CD4-positive, alpha-beta T cell treated with Interleukin-10 for 1 hour (primary cell): ENCODE measurements around the gene HNRNPM.
"Not testable (repeated sequence)": the region's sequence is repeated elsewhere in the genome, so short reads cannot be mapped to it uniquely, and the experiment has no call there.

Source experiments
- DNase-seq: peaks from one replicate; pipeline ENCODE4 v3.0.0-alpha.2; 2020

HNRNPM gene

DNA sequence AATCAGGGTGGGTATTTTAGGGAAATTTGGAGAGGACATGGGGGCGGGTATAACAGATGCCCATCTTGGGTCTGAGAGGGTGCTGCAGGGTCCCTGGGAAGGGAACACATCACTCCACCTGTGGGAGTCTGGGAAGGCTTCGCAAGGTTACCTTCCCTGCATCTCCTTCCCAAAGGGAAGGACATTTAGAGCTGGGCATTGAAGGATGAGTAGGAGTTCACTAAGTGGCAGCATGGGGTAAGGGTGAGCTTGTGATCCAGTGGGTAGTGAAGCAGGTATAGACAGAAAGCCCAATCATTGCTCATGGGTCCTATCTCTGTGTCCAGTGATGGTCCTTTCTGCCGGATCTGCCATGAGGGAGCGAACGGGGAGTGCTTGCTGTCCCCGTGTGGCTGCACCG lies 18.5 kb upstream of the HNRNPM start:
- no peak for DNase-seq

DNA sequence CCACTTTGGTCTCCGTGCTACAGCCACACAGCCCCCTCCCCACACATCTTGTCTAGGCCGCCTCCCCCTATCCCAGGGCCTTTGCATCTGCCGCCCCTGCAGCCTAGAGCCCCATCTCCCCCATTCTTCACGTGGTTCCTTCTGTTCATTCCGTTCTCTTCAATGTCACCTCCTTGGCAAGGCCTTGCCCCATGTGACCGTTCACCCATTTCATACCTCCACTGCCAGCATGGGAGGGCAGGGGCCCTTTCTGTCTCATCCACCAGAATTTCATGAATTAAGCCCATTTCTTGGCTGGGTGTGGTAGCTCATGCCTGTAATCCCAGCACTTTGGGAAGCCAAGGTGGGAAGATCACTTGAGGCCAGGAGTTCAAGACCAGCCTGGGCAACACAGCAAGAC lies 15.7 kb upstream of the HNRNPM start:
- DNase-seq = no peak

DNA sequence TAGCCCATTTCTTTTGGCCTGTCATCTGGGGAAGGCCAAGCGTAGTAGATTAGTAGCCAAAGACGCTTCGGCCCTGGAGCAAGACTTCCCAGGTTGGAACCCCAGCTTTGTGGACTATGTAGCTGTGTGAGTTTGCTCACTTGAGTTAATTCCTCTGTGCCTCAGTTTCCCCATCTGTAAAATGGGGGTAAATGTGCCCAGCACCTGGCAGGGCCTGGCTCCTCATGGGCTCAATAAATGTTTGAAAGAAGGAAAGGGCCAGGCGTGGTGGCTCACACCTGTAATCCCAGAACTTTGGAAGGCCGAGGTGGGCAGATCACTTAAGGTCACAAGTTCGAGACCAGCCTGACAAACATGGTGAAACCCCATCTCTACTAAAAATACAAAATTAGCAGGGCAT lies 14.9 kb upstream of the HNRNPM start:
- DNase-seq = no peak

DNA sequence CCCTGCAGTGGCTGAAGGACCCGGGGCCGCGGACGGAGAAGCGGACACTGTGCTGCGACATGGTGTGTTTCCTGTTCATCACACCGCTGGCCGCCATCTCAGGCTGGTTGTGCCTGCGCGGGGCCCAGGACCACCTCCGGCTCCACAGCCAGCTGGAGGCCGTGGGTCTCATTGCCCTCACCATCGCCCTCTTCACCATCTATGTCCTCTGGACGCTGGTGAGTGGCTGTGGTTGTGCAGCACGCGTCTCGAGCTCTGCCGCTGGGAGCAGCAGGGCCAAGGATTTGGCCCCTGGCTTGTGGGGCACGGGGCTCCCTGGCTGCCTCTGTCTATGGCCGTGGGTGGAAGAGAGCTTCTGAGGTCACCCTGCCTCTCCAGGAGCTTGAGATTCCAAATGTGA lies 14.1 kb upstream of the HNRNPM start:
- DNase-seq = no peak

DNA sequence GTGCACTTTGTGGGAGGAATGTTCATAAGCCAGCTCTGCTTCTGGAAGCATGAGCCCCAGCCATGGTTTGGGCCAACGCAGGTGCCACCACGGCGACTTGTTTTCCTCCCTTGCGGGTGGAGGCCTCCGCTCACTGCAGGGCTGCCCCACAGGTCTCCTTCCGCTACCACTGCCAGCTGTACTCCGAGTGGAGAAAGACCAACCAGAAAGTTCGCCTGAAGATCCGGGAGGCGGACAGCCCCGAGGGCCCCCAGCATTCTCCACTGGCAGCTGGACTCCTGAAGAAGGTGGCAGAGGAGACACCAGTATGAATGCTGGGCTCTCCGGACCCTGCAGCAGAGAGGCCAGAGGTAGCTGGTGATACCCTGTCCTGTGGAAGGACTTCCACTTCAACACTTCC lies 6.5 kb upstream of the HNRNPM start:
- no peak for DNase-seq

DNA sequence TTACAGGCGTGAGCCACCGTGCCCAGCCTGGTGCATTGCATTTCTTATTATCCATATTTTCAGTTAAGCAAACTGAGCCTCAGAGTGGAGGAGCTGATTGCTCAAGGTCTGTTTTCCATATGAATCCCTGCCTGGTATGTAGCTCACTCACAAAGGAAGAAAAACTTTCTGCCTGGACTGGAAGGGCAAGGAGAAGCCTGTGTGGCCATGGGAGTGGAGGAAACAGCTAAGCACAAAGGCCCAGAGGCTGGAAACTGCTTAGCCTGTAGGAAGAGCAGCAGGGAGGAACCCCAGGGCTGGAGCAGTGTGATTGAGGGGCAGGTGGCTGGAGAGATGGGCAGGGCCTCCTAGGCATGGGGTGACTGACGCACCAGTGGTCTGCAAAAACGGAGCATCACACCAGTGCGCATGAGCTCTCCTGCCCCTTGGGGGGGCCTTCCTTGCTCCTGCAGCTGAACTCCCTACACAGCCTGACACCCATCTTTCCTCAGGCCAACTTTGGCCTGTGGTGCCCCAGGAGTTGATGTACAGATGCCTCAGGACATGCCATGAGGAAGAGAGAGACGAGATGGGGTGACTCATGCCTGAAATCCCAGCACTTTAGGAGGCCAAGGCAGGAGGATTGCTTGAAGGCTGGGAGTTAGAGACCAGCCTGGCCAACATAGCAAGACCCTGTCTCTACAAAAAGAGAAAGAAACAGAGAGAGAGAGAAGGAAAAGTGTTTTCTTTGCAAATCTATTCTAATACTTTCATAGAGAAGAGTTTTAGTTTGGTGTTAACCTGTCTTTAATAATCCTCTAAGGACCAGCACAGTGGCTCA lies 2.8 kb upstream of the HNRNPM start:
- no peak for DNase-seq

DNA sequence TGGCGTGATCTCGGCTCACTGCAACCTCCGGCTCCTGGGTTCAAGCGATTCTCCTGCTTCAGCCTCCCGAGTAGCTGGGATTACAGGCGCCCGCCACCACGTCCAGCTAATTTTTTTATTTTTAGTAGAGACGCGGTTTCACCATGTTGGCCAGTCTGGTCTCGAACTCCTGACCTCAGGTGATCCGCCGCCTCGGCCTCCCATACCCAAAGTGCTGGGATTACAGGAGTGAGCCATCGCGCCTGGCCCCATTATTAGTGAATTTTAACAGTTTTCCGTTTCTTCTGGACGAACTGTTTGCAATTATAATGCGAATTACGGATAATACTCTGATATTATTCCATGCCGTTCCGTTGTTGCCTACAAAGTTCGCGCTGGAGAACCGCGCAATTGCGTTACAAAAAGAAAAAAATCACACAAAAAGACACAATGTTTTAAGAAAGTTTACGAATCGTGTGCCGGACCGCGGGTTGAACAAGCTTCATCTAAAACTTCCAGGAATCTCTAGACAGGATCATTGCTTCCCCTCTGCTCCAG lies 567 bp upstream of the HNRNPM start:
- not testable (repeated sequence) for DNase-seq

DNA sequence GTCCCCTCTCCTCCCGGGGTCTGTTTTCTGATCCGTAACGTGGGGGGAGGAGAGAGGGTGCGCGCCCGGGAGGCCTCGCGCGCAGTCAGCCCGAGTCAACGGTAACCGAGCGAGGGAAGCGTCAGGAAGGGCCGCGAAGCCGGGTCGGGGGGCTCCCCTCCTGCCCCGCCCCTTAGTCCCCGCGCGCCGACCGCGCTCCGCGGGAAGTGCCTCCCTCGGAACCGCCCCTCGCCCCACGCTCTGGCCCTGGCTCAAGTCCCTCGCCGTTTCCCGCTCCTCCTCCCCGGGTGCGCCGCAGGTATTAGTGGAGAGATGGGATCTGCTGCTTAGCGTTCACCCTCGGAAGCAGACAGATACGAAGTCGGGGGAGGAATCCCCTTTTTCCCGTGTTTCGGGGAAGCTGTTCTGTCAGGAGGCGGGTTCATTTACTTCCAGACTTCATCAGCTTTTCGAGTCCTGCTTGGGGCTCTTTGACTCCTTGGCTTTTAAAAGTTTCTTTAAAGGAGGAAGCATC lies 770 bp downstream of the HNRNPM start:
- peak; percentile 46 for DNase-seq

DNA sequence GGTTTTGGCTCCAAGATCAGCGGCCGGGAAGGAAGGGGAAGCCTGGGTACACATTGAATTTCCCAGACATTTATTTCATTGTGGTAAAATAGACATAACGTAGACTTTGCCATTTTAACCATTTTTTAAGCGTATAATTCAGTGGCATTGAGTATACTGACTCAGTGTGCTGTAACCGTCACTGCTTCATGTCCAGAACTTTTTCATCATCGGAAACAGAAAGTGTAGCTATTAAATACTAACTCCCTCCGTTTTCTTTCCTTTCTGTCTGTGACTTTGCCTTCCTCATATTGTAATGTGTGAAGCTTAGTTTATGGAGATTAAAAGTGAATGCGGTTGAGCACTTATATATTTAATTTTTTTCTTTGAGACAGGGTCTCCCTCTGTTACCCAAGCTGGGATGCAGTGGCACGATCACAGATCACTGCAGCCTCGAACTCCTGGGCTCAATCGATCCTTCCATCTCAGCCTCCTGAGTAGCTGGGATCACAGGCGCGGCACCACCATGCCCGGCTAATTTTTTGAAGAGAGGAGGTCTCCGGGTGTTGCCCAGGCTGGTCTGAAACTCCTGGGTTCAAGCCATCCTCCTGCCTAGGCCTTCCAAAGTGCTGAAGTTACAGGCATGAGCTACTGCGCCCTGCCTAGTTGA lies 1.4 kb downstream of the HNRNPM start:
- no peak for DNase-seq

DNA sequence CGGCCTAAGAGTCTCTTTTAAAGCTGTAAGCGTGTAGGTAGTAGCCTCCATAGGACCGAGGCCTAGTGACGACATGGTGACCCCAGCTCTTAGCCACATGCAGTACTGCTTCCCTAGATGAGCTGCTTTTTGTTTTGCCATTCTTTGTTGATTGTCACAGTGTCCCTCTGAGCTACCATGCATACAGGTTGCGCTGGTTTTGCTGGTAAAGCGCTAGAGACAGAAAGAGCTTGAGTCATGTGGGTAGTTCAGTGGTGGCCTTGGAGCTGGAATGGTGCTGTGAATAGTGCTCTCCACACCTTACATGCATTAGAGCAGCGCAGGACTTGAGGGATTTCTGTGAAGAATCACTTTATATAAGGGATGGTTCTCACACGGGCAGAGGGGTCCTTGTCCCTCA lies 5.1 kb downstream of the HNRNPM start:
- no peak for DNase-seq

DNA sequence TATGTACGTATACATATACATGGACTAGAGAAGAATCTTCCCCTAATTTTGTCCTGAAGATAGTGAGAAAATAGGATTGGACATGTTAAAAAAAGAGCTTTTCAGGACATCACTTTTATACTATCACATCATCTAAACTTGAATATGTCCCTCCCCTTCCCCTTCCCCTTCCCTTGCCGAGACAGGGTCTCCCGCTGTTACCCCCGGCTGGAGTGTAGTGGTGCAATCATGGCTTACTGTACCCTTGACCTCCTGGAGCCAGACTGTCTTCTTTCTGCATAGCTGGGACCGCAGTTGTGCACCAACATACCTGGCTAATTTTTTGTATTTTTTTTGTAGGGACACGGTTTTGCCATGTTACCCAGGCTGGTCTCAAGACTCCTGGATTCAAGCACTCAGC lies 6.6 kb downstream of the HNRNPM start:
- DNase-seq = no peak

DNA sequence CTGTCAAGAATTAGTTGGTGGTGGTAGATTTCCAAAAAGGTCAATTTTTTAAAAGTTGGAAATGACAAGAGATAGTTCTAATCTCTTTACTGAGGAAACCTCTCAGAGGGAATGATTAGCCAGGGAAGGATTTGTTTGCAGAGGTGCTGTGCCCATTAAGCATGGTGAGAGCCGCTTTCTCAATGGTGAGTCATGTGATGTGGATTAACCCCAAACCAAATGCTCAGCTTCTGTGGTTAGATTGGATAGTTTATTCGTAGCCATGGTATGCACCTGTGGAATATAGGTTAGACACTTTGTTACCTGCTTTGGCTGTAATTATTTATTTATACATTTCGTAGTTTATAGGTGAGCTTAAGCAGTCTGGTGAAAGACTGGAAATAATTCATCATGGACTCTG lies 7.1 kb downstream of the HNRNPM start:
- DNase-seq = peak; percentile 28

DNA sequence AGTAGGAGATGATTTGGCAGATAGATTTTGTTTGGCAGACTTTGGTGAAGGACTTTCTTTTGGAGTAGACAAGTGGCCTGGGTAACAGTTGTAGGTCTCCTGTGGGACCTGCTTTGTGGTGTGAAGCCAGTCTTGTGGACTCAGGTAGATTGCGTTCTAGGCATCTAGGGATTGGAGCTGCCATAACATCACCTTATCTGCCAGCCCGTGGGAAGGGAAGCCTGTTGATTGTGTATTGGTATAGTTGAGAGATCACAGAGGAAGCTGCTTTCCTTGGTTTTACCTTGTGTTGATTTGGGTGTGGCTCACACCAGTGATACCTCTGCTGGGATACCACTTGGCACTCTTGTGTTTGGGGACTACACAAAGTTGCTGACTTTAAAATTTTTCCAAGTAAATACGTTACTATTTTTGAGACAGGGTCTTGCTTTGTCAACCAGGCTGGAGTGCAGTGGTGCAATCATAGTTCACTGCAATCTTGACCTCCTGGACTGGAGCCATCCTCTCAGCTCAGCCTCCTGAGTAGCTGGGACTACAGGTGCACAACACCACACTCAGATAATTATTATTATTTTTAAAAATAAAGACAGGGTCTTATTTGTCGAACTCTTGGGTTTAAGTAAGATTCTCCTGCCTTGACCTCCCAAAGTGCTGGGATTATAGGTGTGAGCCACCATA lies 7.8 kb downstream of the HNRNPM start:
- DNase-seq = no peak

DNA sequence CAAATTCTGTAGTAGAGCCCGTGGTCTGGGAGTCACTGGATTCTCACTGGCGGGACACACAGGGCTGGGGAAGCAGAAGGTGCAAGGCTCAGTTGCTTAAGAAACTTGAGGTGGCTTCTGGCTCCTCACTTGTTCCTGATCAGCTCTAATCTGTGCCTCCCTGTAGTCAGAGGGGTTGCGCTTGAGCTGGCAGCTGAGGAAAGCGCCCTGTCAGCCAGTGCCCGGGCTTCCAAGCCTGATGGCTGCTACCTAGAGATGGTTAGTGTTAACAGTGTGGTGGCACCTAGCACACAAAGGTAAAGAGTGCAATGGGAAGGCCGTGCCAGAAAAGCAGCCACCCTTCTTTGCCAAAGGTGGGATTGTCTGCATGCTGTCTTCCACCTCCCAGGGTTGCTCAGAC lies 8.8 kb downstream of the HNRNPM start:
- no peak for DNase-seq

DNA sequence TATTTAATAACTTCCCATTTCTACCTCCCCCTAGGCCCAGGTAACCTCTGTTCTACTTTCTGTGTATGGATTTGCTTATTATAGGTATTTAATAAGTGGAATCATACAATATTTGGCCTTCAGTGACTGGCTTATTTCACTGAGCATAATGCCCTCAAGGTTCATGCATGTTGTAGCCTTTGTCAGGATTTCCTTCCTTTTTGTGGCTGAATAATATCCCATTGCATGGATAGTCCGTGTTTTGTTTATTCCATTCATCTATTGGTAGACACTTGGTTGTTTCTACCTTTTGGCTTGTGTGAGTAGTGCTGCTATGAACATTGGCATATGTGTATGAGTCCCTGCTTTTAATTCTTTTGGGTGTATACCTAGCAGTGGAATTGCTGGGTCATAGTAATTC lies 9.4 kb downstream of the HNRNPM start:
- no peak for DNase-seq

DNA sequence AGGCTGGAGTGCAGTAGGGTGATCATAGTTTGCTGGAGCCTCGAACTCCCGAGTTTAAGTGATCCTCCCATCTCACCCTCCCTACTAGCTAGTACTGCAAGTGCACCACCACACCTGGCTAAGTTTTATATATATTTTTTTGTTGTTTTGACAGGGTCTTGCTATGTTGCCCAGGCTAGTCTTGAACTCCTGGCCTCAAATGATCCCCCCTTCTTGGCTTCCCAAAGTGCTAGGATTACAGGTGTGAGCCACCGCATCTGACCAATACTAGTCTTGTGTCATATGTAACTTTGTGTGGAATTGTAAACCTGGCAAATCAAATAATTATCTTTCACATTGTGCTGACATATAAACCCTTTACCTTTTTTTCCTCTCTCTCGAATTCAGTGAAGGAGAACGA lies 10.2 kb downstream of the HNRNPM start:
- no peak for DNase-seq

DNA sequence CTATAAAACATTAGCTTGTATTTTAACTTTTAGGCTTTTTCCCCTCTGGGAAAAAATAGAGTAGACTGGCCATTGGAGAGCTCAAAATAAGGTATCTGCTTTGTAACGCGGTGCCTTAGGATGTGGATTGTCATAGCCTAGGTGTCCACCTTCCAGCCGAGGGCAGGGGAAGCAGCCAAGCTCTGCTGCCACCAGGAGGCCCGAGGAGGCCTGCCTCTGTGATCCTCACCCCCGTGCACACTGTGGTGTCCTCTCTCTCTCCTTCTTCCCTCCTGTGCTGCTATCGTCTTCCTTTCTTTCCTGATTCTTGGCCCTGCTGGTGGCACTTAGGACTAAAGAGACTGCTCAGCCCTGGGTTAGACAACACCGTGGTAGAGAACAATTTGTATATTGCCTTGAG lies 11.3 kb downstream of the HNRNPM start:
- DNase-seq = no peak

DNA sequence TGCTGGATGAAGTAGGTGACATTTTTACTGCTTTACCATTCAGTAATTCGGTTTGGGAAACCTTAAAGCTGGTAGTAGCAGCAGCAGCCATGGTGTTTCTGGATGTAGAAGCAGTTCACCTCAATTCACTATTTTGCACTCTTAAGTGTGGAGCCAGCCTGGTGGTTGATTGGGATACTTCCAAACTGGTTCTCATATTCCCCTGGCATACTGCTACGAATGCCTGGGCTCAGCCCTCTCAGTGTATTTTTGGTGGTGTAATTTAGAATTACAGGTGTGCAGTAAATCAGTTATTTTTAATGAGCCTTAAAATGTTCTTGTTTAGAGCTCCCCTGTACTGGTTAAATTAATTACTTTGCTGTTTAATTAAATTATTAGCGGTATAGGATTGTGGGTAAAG lies 12.4 kb downstream of the HNRNPM start:
- DNase-seq = no peak

DNA sequence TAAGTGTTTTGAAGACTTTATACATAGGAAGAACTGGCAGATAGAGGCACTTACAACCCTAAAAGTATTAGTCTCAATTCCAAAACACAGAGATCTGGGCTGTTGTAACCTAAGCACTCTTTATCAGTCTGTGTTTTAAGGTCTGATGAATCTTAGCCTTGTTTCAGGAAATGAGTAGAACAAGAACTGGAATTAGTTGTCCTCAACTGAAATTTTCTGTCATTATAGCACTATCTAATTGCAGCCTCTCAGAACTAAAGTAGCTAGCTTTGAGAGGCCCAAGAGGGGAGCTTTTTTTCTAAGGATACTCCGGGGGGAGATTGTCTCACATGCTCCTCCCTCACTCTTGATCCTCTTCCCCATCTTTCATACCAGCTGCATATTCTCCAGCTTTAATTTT lies 13.1 kb downstream of the HNRNPM start:
- no peak for DNase-seq

DNA sequence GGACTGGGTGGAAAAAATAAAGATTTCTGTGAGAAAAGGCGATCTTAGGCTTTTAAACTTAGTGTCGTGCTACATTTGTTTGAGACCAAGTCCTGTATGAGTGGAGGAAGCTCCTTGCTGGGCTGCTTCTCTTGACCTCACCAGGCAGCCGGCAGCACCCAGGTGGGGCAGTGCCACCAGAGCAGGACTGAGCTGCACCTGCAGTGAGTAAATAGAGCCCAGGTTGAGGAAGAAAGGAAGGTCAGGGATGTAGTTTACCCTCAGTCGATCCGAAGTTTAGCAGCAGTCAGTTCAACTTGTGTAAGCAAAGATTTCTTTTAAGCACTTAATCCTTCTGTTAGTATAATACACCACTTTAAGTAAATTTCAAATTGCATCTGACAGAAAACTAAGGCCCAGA lies 13.6 kb downstream of the HNRNPM start:
- DNase-seq = no peak

DNA sequence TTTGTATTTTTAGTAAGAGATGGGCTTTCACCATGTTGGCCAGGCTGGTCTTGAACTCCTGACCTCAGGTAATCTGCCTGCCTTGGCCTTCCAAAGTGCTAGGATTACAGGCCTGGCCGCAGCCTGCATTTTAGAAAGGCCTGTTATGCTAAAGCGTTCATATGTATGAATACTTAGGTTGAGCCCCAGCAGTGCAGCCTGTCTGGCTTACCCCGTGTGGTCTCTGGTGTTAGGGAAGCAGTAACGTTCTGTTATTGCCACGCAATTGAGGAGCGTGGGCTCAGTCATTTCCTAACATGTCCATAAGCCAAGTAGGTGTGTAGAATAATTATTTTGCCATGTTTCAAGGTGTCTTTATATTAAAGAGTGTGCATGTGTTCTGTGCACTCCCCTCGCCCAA lies 14.3 kb downstream of the HNRNPM start:
- DNase-seq = no peak

DNA sequence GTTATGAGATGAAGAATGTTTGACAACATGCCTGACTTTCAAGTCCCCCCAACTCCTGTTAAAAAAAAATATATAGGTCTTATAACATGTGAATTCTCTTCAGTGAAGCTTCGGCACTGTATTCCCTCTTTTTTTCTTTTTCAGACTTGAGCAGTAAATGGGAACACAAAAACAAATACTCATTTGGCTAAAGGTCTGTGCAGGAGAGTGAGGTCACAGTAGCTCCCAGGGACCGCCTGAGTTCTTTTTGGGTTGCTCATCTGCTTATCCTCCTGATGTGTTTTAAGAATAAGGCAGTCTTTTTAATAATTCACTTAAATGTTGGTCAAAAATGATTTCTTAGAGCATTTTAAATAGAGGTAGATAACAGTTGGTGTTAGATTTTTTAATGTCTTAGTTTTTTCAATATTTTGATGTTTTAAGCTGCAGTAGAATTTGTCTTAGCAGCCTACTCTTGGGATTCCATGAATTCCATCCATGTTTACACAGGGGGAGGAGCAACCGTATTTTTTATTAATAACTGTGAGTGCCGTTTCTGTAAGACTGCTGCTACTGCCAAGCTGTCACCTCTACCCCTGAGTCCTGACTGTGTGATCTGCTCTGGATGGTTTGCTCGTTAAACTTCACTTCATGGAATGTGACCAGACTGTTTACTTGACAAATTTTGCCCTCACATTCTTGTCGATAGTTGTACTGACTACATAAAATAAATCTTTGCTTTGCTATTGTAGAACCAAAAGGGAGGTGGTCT lies 14.9 kb downstream of the HNRNPM start:
- no peak for DNase-seq
